GM21737 (cell line): Measurements from ENCODE around the gene ZNF414.
"Not testable (repeated sequence)": the region's sequence is repeated elsewhere in the genome, so short reads cannot be mapped to it uniquely, and the experiment has no call there.

ENCODE experiments used
- ATAC-seq: cut with Tn5 transposase; IDR thresholded peaks from one replicate; pipeline ENCODE4 v1.9.1; 2021; ENCODE audit warnings: mild to moderate bottlenecking, moderate library complexity; ENCODE audit not compliant: unreplicated experiment

Gene ZNF414

DNA sequence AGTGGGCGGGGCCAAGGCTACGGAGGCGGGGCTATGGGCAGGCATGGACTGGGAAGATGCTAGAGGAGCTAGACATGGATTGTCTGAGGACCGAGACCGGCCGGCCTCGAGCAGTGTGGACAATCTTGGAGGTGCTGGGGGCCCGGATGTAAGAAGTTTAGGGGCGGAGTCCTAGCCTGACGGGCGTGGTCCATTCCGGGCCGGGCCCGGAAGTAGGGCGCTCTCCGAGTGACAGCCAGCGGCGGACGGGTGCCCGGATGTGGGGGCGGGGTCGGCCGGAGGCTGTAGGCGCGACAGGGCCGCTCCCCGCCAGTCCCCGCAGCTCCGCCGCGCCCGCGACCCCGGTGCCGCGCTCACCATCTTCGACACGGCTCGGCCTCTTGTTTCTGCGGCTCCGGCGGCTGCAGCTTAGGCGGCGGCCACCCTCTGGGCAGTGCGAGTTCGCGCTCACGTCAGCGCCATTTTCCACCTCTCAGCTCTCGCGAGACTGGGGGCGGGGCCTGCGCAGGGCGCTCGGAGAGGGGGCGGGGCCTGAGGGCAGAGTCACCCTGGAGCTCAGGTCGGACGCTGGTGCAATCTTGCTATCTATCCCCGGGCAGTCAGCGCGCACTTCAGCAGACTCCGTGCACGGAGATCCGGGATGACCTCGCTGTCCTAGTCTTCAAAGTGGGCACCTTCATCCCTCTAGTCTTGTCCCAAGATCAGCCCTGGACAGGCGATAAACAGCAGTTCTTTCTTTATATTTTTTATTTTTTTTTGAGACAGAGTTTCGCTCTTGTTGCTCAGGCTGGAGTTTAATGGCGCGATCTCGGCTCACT is at the start of gene ZNF414:
Gene ZNF414, minus strand, starts transcription at position 481 of the 818 bp plus-strand sequence. Its CDS starts 121 bp downstream, at position 360.
- ATAC-seq = peak; percentile 88

DNA sequence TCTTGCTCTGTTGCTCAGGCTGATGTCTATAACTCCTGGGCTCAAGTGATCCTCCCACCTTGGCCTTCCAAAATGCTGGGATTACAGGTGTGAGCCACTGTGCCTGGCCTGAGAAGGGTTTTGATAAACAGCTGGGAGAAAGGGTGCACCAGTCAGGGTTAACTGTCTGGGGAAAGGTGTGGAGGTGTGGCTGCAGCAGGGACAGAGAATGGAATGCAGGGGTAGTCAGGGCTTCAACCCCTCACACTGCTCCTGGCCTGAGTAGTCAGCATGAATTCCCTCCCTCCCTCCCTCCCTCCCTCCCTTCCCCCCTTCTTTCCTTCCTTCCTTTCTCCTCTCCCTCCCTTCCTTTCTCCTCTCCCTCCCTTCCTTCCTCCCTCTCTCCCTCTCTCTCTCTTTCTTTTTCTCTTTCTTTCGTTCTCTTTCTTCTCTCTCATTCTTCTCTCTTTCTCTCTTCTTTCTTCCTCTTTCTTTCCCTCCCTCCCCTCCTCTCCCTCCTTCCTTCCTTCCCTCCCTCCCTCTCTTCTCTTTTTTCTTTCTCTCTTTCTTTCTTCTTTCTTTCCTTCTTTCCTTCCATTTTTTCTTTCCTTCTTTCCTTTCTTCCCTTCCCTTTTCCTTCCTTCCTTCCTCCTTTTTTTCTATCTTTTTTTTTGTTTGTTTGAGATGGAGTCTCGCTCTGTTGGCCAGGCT is 47.3 kb upstream of the ZNF414 start:
- ATAC-seq = no peak

DNA sequence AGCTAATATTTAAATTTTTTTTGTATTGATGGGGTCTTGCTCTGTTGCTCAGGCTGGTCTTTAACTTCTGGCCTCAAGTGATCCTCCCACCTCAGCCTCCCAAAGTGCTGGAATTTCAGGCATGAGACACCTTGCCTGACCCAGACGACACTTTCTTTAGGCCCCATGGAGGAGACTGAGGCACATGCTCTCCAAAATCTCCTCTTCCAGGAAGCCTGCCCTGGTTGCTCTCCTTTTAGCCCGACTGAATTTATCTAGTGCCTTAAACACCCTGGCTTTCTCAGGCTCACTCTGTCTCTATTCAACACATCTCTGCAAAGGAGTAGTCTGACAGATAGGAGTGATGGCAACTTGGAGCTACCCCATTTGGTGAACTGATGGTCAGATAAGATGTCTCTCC is 44.4 kb upstream of the ZNF414 start:
- no peak for ATAC-seq

- no peak for ATAC-seq
Measured at GRCh38 chr19:8557642-8558238, 43.8 kb upstream of the ZNF414 start.

DNA sequence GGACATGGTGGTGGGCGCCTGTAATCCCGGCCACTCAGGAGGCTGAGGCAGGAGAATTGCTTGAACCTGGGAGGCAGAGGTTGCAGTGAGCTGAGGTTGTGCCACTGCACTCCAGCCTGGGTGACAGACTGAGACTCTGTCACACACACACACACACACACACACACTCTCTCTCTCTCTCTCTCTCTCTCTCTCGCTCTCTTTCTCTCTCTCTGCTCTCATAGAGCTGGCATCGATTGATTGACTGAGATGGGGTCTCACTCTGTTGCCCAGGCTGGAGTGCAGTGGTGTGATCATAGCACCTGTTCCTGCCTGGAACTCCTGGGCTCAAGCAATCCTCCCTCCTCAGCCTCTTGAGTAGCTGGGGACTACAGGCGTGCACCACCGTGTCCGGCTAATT is 39.8 kb upstream of the ZNF414 start:
- ATAC-seq = not testable (repeated sequence)

GRCh38 chr19:8552810-8553209 is 38.8 kb upstream of the ZNF414 start:
- no peak for ATAC-seq

DNA sequence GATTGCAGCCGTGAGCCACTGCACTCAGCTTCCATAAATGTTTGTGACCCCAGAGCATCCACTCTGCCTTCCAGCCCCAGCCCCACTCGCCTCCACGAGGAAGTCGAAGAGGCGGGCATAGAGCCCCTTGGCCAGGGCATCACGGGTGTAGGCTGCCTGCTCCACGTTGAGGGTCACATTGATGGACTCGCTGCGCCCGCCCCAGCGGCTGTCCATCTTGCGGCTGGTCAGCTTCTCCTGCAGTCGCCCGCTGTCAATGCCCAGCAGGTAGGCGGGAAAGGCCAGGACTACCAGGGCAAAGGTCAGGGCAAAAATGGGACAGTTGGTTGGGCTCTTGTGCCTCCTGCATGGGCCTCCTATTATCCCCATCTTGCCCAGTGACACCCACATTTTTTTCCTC is 36.1 kb upstream of the ZNF414 start:
- no peak for ATAC-seq

- no peak for ATAC-seq
Measured at GRCh38 chr19:8545743-8546142, 31.8 kb upstream of the ZNF414 start.

DNA sequence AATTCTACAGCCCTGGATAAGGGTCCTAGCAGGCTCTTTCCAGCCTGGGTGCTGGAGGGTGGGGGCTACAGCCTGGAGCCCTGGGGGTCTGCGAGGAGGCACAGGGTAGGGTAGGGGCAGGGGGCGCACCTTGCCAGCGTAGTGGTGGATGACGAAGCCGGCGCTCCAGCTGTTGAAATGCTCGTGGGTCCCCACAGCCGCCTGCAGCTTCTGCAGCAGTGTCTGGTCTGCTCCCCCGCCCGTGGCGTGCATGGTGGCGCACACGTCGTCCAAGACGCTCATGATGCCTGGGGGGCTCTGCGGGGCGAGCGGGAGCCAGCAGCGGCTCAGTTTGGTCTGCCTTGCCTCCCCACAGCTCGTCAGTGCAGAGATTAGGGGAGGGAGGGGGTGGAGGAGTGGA is 30.2 kb upstream of the ZNF414 start:
- no peak for ATAC-seq

- ATAC-seq = no peak
Measured at GRCh38 chr19:8539621-8540149, 25.7 kb upstream of the ZNF414 start.

DNA sequence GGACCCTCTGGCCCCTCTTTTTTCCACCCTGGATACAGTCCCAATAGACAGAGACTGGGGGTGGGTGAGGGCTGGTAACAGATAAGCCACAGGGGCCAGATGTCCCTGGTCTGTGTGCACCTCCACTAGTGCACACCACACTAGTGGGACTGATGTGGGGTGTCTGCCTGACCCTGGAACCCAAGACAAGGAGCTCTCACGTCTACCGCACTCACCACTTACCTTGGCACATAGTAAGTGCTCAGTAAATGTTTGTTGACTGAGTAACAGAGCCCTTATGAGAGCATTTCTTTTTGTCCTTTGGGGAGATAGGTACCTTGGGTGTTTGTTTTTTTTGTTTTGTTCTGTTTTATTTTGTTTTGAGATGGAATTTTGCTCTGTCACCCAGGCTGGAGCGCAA is 23.1 kb upstream of the ZNF414 start:
- ATAC-seq = no peak

DNA sequence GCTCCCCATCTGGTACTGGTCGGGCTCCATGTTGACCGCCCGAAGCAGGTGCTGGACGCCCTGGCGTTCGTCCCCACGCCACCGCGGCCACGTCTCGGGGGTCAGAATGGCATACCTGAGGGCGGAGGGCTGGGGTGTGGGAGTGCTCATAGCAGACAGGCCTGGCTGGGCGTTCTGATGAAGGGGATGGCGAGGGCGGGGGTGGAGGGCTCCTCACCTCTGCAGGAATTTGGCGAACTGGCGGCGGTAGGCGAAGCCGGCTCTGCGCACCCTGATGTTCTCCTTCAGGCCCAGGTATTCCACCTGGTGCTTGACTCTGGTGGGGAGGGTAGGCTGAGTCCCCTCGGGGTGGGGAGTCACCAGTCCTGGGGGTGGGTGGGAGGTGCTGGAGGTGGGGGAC is 22.3 kb upstream of the ZNF414 start:
- ATAC-seq = no peak

GRCh38 chr19:8532225-8532624 is 18.3 kb upstream of the ZNF414 start:
- ATAC-seq = no peak

DNA sequence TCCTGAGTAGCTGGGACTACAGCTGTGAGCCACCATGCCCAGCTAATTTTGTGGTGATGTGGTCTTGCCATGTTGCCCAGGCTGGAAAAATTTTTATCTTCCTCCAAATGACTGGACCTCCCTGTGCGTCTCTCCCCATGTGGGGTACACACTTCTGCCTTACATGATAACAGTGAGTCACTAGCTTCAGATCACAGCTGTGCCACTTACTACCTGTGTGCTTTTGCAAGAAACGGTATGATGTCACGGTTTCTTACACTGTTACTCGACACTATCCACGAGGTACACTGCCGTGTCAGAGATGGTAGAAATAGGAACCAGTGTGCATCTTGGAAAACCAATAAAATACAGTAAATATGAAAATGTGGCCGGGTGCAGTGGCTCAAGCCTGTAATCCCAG is 17.5 kb upstream of the ZNF414 start:
- no peak for ATAC-seq

DNA sequence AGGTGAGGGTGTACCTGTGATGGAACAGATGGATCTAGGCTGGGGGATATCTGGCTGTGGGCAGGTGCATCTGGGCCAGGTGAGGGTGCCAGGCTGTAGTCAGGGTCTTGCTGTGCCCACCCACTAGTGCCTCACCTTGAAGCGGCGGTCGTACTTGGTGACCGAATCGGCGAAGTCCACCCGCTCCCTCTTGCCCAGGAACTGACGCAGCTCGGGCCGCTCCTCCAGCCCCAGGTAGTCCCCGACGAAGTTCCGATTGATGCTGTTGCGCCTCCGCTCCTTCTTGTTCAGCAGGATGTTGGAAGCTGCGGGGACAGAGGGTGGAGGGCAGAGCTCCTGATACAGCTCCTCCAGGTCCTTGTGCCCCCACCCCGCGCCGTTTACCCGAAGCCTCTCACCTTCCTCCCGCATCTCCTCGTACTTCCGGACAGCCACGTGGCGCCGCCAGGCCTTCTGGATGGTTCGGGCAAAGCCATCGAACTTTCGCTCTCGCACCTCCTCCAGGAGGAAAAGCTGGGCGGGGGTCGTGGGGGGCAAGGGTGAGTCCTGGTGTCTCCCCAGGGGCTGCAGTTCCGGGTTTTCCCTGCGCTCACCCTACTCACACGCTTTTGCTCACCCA is 16.2 kb upstream of the ZNF414 start:
- ATAC-seq = no peak

GRCh38 chr19:8529369-8530006 is 15.5 kb upstream of the ZNF414 start:
- no peak for ATAC-seq

DNA sequence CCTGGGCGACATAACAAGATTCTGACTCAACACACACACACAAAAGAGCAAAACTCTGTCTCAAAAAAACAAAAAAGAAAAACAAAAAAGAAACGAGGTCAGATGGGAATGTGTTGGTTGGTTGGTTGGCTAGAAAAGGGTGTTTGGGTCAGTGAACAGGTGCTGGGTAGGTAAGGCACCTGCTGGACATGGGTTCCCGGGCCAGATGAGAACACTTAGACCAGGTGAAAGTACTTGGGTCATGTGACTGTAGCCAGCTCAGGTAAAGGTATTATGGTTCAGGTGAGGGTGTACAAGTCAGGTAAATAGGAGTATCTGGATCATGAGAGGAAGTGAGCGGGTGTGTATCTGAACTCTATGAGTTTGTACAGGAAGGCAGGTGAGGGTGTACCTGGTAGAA is 14.5 kb upstream of the ZNF414 start:
- ATAC-seq = no peak

- no peak for ATAC-seq
Measured at GRCh38 chr19:8526345-8527091, 12.6 kb upstream of the ZNF414 start.

- ATAC-seq = no peak
Measured at GRCh38 chr19:8525401-8525684, 11.4 kb upstream of the ZNF414 start.

DNA sequence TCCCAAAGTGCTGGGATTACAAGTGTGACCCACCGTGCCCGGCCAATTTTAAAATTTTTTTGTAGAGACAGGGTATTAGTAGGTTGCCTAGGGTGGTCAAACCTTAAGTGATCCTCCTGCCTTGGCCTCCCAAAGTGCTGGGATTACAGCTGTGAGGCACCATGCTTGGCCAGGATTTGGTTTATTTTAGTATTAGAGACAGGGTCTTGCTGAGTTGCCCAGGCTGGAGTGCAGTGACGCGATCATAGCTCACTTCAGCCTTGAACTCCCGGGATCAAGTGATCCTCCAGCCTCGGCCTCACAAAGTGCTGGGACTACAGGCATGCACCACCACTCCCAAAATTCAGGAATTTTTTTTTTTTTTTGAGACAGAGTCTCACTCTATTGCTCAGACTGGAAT is 5.4 kb upstream of the ZNF414 start:
- no peak for ATAC-seq
